ENCODE results near the gene DGKI. TPM values are rescaled to one million over a fixed set of nuclear protein-coding genes. Genes with fewer than 3 reads are reported as not detected.

Gene DGKI
- total and polyA plus RNA-seq, 4 donors: 0.03 to 1.5 (median 0.33) TPM

DNA sequence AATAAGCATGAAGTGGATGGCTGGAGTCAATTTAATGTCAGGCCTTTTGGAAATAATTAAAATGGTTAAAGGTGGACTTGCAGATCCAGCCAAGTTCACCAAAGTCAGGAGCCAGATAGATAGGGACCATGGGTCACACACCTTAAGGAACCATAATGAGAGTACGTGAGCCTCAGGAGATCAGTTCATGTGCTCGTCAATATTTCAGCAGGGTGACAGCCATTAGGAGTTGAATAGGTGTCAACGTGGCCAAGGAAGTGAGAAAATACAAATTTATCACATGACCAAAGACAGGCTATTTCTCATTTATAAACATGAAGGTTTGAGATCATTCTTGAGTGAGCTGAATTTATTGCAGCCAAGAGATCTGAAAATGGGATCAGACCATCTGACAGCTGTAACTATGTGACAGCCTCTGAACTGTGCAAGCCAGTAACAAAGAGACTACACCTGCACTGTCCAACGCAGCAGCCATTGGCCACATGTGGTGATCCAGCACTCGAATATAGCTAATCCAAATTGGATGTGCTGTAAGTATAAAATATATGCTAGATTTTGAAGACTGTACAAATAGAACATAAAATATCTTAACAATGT, 253.6 kb downstream of the DGKI start:
- no peak for DNase-seq
- H3K9ac ChIP-seq (ENCODE audit: insufficient read depth in 1 of 2, low read length in 2 of 2): no peak overlapping the region
- H3K27ac ChIP-seq (ENCODE audit: low read depth in 1 of 2, low read length in 1 of 2): no peak overlapping the region
- no peak overlapping the region for H3K4me3 ChIP-seq
- no peaks in the 10 kb centered on the region for H3K27me3 ChIP-seq (ENCODE audit: control insufficient read depth in 3 of 3, insufficient read depth in 3 of 3, low read length in 2 of 3)
- 80 to 85% methylated on average over 5 of the region's 5 CpGs for WGBS, 2 donors
- no peaks in the 10 kb centered on the region for H3K9me3 ChIP-seq (ENCODE audit: control insufficient read depth in 4 of 4, insufficient read depth in 3 of 4, low read length in 3 of 4)
- peaks cover 0 to 4% (median 0%) of the 10 kb centered on the region in 5 donors for H3K4me1 ChIP-seq (ENCODE audit: control insufficient read depth in 5 of 5, insufficient read depth in 5 of 5, low read length in 5 of 5)
- TF ChIP-seq CTCF (IDR thresholded peaks at IDR 0.05; ENCODE audit: control extremely low read depth, extremely low read depth): no peak
- no peak for ATAC-seq (ENCODE audit: insufficient read depth, low FRiP score)
- no peaks in the 10 kb centered on the region for H3K36me3 ChIP-seq (ENCODE audit: control insufficient read depth in 4 of 4, insufficient read depth in 4 of 4, low read length in 4 of 4)

DNA sequence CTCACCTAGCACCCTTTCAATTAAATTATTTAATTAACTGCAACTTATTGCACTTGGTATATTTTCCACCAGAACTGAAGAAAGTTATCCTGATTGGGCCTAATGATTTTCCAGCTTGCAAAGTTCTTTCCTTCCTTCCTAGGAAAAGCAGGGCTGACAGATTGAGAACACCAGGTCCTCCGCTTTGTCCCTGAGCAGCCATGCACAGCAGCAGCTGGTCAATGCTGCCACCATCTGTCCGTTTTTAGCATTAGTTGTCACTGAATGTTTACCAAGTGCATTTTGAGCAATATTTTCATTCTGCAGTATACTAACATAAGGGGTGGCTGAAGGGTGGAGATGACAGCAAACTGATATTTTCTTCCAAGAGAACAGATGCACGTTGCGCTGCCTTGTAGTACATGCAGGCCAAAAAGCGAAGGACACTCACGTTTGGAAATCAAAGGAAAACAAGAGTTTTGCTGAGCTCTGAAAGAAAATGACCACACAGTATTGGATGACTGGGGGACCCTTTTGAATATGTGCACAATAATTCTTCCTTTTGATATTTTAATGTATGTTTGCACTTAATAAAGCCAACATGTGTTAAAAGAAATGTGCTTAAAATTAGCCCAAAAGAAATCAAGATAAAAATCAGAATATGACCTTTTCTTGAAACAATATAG, 254.4 kb downstream of the DGKI start:
- peak; percentile 62 for ATAC-seq (ENCODE audit: insufficient read depth, low FRiP score)
- H3K9me3 ChIP-seq (ENCODE audit: control insufficient read depth in 4 of 4, insufficient read depth in 3 of 4, low read length in 3 of 4): no peaks in the 10 kb centered on the region
- DNase-seq: peak; percentile 80 to 89 (median 85)
- no peak overlapping the region for H3K9ac ChIP-seq (ENCODE audit: insufficient read depth in 1 of 2, low read length in 2 of 2)
- peak; percentile 43 for TF ChIP-seq CTCF (IDR thresholded peaks at IDR 0.05; ENCODE audit: control extremely low read depth, extremely low read depth)
- WGBS, 2 donors: 37 to 58% methylated on average over 6 of the region's 6 CpGs
- H3K4me3 ChIP-seq: no peak overlapping the region
- H3K27ac ChIP-seq (ENCODE audit: low read depth in 1 of 2, low read length in 1 of 2): no peak overlapping the region
- no peaks in the 10 kb centered on the region for H3K27me3 ChIP-seq (ENCODE audit: control insufficient read depth in 3 of 3, insufficient read depth in 3 of 3, low read length in 2 of 3)
- no peaks in the 10 kb centered on the region for H3K36me3 ChIP-seq (ENCODE audit: control insufficient read depth in 4 of 4, insufficient read depth in 4 of 4, low read length in 4 of 4)
- peaks cover 0 to 4% (median 0%) of the 10 kb centered on the region in 5 donors for H3K4me1 ChIP-seq (ENCODE audit: control insufficient read depth in 5 of 5, insufficient read depth in 5 of 5, low read length in 5 of 5)

DNA sequence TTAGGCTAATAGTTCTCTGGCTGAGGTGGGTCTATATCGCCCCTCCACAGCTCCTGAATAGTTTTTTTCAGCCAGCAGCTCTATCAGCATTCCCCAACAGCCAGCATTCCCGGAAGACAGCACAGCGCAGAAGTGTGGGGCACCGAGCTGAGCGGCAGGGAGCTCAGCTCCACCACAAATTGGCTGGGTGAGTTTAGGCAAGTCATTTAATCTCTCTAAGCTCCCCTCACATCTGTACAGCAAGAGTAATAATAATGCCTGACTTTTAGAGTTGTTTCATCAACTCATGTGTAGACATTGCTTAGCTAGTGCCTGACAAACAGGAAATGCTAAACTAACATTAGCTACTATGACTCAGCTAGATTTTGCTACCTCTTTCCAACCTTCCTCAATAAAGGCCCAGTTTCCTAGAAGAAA, 255.3 kb downstream of the DGKI start:
- no peak overlapping the region for H3K9ac ChIP-seq (ENCODE audit: insufficient read depth in 1 of 2, low read length in 2 of 2)
- H3K36me3 ChIP-seq (ENCODE audit: control insufficient read depth in 4 of 4, insufficient read depth in 4 of 4, low read length in 4 of 4): no peaks in the 10 kb centered on the region
- no peak for TF ChIP-seq CTCF (IDR thresholded peaks at IDR 0.05; ENCODE audit: control extremely low read depth, extremely low read depth)
- no peak overlapping the region for H3K27ac ChIP-seq (ENCODE audit: low read depth in 1 of 2, low read length in 1 of 2)
- ATAC-seq (ENCODE audit: insufficient read depth, low FRiP score) (no peak), DNase-seq (peak in 1 of 3 donors; percentile 35)
- H3K27me3 ChIP-seq (ENCODE audit: control insufficient read depth in 3 of 3, insufficient read depth in 3 of 3, low read length in 2 of 3): no peaks in the 10 kb centered on the region
- H3K4me3 ChIP-seq: no peak overlapping the region
- H3K9me3 ChIP-seq (ENCODE audit: control insufficient read depth in 4 of 4, insufficient read depth in 3 of 4, low read length in 3 of 4): no peaks in the 10 kb centered on the region
- peaks cover 0 to 4% (median 0%) of the 10 kb centered on the region in 5 donors for H3K4me1 ChIP-seq (ENCODE audit: control insufficient read depth in 5 of 5, insufficient read depth in 5 of 5, low read length in 5 of 5)
- 89 to 91% methylated on average over 5 of the region's 5 CpGs for WGBS, 2 donors

Data from lung (tissue), 12 donors.